GM21786 (cell line): ENCODE results near the gene PTPRN2.
"Not testable (repeated sequence)": the region's sequence is repeated elsewhere in the genome, so short reads cannot be mapped to it uniquely, and the experiment has no call there.

ENCODE experiments used
- ATAC-seq: cut with Tn5 transposase; IDR thresholded peaks from one replicate; pipeline ENCODE4 v1.9.1; 2021; ENCODE audit not compliant: unreplicated experiment

The PTPRN2 gene

GRCh38 chr7:157740251-157740798, 847.3 kb downstream of the PTPRN2 start:
- no peak for ATAC-seq

GRCh38 chr7:157739650-157740049, 848.0 kb downstream of the PTPRN2 start:
- ATAC-seq = no peak

- no peak for ATAC-seq
Measured at GRCh38 chr7:157739031-157739430, 848.6 kb downstream of the PTPRN2 start.

DNA sequence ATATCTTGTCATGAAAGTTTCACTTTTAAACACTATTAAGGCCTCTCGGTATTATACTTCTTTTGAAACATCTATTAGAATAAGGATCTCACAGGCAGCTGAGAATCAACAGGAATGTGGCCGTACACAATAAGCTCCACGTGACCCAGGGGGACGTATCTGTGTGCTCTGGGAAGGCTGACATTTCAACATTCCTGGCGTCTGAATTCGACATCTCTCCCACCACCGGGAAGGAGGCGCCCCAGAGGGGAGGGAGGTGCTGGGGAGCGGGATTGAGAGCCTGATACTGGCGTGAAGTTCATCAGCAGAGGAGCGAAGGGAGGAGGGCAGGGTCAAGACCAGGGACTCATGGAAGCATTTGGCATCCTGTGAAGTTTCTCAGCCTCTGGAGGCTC, 849.6 kb downstream of the PTPRN2 start:
- no peak for ATAC-seq

- ATAC-seq = no peak
Measured at GRCh38 chr7:157737151-157738065, 850.2 kb downstream of the PTPRN2 start.

- no peak for ATAC-seq
Measured at GRCh38 chr7:157736341-157736740, 851.3 kb downstream of the PTPRN2 start.

DNA sequence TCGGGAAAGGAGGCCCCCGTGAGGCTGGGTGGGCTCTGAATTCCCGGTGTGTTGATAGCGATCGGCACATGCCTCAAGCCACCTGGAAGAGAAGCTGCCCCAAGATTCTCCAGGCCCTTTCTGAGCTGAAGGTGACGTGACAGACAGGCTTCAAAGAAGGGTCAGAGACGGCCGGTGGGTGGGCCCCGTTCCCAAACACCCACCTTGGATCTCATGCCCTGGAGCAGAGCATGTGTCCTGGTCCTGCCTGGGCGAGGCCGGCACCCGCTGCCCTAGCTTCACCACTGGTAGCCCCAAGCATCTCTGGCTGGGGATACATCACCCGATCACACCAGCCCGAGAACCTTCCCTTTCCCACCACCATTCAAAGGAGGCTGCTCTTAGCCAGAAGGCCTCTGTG, 851.8 kb downstream of the PTPRN2 start:
- ATAC-seq = no peak

DNA sequence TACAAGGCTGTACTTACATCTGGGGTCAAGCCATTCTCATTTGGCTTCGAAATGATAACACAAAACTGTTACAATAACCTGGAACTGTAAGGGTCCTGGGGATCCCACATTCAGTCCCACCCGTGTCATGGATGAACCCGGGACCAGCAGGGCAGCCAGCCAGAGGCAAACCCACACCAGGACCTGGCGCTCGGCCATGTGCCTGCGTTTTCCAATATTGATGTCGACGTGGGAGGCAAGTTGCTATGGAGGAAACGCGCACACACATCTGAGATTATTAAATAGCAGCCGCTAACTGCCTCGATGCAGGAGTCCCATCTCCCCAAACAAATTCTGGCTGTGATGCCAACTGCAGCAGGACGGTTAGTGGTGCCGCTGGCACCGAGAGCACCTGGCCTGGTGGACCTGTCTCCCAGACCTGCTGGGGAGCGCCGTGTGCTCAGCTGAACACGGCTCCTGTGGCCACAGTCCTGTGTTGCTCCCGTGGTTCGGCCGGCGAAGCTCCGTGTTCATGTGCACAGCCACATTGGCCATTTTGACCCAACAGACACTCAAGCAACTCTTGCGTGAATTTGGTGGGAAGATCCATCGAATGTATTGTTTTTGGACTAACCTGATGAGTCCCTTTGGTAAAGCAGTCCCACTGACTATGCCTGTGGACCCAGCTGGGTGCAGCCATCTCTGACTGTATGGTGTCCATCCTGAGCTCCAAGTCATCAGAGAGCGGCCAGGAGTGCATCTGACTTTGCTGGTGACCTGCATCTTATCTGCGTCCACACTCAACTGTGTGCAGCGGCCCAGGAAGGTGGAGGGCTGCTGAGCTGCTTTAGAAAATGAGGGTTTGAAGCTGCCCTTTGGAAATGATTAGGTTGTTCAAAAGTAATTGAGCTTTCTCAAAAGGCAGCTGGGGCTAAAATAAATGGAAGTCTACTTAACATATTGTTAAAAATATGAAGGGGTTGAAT, 852.7 kb downstream of the PTPRN2 start:
- ATAC-seq = no peak

DNA sequence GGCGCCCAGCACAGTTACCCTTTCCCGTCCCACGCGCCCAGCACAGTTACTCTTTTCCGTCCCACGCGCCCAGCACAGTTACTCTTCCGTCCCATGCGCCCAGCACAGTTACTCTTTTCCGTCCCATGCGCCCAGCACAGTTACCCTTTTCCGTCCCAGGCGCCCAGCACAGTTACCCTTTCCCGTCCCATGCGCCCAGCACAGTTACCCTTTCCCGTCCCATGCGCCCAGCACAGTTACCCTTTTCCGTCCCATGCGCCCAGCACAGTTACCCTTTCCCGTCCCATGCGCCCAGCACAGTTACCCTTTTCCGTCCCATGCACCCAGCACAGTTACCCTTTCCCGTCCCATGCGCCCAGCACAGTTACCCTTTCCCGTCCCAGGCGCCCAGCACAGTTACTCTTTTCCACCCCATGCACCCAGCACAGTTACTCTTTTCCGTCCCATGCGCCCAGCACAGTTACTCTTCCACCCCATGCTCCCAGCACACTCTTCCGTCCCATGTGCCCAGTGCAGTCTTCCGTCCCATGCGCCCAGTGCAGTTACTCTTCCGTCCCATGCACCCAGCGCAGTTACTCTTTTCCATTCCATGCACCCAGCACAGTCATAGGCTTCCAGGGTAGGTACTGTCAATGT, 853.7 kb downstream of the PTPRN2 start:
- not testable (repeated sequence) for ATAC-seq

GRCh38 chr7:157731126-157731525, 856.5 kb downstream of the PTPRN2 start:
- no peak for ATAC-seq

- ATAC-seq = no peak
Measured at GRCh38 chr7:157730614-157731013, 857.0 kb downstream of the PTPRN2 start.

GRCh38 chr7:157729566-157729965, 858.1 kb downstream of the PTPRN2 start:
- no peak for ATAC-seq

DNA sequence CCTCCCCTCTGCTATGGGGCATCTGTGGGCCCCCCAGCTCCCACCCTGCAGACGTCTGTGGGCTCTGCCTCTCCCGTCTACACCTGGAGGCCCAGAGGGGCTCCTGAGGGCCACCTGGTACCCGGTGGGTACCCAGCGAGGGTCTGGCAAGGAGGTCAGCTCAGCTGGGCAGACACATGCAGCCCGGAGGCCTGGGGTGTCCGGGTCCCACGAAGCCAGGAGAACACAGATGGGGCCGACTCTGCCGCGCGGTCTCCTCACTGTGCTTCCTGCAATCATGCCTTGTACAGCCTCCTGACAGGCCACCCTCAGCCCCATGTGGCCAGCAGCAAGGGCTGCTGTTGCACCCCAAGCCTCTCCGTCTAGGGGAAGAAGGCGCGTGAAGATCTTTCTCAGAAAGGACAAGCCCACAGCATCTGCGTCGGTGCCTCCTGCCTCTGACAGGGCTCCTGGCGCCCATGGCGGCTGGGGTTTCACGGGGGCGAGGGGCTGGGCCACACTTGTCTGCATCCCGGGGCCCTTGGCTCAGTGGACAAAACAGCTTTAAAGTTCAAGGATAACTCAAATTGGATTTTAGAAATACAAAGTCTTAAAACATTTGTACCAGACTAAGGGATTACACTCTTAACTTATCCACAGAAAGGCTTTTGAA, 859.5 kb downstream of the PTPRN2 start:
- ATAC-seq = no peak

DNA sequence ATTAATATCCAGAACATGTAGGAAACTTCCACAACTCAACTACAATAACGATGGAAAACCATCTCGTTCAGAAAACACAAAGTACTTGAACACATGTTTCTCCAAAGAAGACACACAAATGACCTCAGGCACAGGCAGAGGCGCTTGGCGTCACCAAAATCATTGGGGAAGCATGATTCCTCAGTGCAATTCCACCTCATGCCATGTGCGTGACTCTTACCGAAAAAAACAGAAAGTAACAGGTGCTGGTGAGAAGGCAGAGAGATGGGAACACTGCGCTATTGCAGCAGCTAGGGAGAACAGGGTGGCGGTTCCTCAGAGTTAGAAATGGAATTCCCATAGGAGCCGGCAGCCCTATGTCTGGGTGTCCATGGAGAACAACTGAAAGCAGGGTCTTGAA, 860.9 kb downstream of the PTPRN2 start:
- ATAC-seq = no peak

DNA sequence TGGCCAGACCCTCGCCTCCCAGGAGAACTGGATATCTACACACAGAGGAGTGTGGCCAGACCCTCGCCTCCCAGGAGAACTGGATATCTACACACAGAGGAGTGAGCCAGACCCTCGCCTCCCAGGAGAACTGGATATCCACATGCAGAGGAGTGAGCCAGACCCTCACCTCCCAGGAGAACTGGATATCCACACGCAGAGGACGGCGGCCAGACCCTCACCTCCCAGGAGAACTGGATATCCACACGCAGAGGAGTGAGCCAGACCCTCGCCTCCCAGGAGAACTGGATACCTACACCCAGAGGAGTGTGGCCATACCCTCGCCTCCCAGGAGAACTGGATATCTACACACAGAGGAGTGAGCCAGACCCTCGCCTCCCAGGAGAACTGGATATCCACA, 862.3 kb downstream of the PTPRN2 start:
- ATAC-seq = not testable (repeated sequence)

DNA sequence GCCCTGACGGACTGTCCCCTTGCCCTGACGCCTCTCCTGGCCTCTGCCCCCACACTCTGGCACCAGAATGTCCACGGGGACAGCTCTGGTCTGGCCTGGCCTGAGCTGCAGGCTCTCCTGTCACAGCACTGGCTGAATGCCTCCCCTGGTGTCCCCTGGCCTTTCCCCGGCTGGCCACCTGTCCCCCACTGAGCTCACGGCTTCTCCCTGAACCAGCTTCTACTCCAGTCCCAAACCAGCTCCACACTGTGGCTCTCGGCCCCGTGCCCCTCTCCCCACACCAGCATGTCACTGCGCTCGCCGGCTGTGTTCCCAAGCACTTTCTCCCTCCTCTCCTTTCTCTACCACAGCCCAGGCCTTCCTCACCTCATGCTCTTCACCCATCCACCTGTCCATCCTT, 864.4 kb downstream of the PTPRN2 start:
- no peak for ATAC-seq

DNA sequence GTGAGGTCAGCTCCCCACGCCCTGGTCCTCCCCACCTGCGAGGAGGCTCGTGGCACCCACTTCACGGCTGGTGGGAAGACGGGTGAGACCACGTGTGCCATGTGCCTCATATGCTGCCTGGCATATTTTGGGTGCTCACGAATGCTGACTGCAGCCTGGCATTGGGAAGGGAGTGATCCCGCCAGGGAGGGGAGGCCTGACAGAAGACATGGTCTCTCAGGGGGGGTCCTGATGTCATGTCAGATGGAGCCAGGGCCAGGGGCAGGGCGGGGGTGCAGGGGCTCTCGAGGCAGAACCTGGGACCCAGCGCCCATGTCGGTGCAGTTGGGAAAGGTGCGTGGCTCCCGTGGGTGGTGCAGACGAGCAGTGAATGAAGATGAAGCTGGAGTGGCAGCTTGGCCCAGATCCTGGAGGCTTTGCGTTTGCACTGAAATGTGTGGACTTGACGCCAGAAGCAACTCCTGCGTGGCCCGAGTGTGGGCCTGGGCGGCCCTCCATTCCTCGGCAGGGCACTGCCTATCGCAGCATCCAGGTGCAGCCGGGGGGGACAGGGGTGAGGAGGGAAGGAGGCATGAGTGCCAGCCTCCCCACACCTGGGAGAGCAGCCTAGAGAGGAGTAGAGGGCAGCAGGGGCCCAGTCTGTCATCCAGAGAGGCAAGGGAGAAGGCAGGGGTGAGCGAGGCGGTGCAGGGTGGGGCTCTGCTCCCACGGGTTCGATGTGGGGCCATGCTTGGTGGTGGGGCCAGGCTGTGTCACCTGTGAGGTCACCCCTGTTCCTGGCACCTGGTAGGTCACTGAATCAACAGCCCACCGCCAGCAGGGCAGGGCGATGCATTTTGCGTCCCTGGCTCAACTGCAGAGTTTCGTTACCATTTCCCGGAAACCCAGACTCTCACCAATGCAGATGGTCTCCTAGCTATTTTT, 865.2 kb downstream of the PTPRN2 start:
- no peak for ATAC-seq

DNA sequence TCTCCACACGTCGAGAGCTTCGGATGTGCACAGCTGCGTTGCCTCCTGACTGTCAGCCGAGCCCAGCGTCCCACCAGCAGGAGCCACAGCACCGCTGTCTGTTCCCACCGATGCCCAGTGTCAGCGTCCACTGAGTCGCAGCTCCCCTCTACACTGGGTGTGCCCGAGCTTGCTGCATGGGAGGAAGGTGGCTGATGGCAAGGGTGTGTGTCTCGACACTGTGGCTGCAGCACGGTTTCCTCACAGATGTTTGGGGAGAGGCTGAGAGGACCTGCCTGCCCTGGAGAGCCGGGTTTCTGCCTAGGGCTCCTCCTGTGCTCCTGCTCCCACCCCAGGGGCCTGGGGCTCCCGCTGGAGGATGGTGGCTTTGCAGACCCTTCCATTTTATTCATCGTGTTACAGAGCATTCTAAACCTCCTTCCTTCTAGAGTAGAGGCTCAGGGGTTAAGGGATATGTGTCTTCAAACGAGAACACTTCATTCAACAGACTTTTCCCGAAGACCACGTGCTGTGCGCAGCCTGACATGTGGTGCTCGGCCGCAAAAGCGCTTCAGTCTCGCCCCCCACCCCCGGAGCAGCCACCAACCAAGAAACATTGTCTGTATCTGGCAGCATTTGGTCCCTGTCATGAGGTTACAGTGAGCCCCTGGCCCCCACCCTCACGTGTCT, 866.0 kb downstream of the PTPRN2 start:
- no peak for ATAC-seq
